HG03280 (cell line): ENCODE measurements around the gene KYAT1.
"Not testable (repeated sequence)": the region's sequence is repeated elsewhere in the genome, so short reads cannot be mapped to it uniquely, and the experiment has no call there.

Experiments used
- ATAC-seq: cut with Tn5 transposase; IDR thresholded peaks from one replicate; pipeline ENCODE4 v1.9.1; 2021; ENCODE audit warnings: mild to moderate bottlenecking, moderate library complexity; ENCODE audit not compliant: unreplicated experiment

KYAT1 gene

GRCh38 chr9:128886211-128886891 lies 4.6 kb upstream of the KYAT1 start:
- ATAC-seq: no peak

DNA sequence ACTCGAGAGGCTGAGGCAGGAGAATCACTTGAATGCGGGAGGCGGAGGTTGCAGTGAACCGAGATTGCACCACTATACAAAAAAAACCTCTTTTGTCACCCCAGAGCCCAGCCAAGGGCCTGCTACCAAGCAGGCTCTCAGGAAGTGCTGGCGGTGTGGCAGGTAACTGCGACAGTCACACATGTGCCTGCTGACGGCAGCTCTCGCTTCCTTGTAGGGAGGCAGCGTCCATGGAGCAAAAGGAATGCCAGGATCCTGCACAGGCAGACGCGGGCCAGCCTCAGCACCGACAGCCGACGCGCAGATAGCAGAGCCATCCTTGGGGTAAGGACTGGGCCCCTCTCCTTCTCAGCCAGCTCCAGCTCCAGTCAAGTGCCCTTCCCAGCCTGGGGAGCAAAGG lies 4.0 kb upstream of the KYAT1 start:
- ATAC-seq: no peak

DNA sequence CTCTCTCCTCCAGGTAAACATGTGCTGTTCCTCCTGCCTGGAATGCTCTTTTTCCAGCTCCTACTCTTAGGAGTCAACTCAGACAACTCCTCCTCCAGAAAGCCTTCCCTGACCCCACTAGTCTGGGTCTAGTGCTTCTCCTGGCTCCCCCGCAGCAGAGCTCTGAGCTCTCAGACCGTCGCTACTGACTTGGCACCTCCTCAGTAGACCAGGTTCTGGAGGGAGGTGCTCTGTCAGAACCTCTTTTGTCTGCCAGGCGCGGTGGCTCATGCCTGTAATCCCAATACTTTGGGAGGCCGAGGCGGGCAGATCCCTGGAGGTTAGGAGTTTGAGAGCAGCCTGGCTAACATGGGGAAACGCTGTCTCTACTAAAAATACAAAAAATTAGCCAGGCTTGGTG lies 3.6 kb upstream of the KYAT1 start:
- no peak for ATAC-seq

- no peak for ATAC-seq
These were observed 2.4 kb upstream of the KYAT1 start for GRCh38 chr9:128884164-128884563.

DNA sequence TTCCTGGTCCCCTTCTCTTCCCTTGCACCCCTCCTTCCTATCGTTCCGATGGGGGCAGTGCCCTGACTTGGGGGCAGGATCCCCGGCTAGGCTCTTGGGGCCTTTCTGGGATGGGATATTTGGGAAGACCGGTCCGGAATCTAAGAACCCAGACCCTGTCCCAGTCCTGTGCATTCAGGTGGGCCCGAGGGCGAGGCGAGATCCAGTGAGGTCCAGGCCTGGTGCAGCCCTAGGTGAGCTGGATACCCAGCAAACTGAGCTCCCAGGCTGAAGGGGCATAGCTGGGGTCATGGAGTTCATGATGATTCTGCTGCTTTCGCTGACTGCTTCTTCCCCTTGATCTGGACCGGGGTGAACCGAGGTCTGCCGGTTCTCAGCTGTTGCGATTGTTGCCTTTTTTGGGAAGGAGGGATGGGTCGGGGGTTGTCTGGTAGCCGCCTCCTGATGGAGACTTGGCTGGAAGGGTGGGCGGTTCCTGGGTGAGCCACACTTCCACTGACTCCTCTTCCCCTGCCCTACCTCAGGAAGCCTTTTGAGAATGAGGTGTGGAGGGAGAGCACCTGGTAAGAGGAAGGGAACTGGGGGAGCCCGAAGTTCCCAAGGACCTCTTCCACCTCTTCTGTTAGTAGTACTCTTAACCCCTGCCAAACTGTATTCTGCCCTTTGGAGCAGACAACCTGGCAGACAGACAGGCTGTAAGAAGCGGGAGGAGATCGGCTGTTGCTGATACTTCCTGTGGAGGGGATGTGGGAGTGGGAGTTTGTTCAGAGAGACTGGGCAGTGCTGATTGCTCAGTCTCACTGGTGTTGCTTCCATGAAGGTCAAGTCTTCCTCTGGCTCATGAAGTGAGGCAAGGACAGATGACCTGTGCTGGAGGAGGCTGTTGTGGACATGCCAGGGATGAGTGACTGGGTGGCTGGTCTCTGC lies 1.2 kb upstream of the KYAT1 start:
- no peak for ATAC-seq

GRCh38 chr9:128877852-128878251 lies 3.9 kb downstream of the KYAT1 start:
- ATAC-seq: no peak

GRCh38 chr9:128870941-128871265 lies 10.8 kb downstream of the KYAT1 start:
- ATAC-seq: not testable (repeated sequence)

- ATAC-seq: no peak
These were observed 11.4 kb downstream of the KYAT1 start for GRCh38 chr9:128870128-128870940.

- ATAC-seq: no peak
These were observed 18.1 kb downstream of the KYAT1 start for GRCh38 chr9:128863647-128864046.

DNA sequence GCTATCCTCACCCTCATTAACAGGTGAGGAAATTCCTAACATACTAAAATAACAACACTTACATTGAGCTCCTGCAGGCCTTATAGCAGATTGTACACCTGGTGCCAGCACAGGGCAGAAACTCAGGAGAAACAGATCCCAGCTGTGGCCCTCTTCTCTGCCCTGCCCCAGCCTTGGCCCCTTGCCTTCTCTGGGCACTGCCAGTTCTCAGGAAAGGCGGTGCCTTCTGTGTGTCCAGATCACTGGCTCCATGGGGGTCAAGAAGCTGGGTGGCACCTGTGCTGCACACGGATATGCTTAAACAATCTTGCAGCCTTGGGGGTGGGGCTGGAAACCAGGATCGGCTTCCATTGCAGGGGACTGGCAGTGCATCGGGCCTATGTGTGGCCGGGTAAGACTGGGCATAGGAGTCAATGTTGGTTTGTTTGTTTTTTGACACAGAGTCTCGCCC lies 19.3 kb downstream of the KYAT1 start:
- ATAC-seq: no peak

DNA sequence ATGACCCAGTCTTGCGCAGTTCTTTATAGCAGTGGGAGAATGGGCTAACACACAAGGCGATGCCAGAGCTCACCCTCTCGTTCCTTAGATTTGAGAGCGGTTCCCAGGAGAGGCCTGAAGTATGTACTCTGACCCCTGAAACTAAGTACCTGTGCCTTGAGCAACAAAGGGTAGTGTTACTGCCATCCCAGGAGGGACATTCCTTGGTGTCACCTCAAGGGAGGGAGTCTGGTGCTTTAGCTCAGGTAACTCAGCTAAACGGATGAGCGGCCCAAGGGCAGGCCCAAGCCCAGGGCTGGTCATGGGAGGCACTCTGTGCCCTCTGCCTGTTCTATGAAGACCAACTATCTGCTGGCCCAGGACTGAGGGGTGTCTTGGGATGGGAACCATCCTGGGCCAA lies 20.2 kb downstream of the KYAT1 start:
- ATAC-seq: no peak

GRCh38 chr9:128860937-128861336 lies 20.8 kb downstream of the KYAT1 start:
- ATAC-seq: no peak

DNA sequence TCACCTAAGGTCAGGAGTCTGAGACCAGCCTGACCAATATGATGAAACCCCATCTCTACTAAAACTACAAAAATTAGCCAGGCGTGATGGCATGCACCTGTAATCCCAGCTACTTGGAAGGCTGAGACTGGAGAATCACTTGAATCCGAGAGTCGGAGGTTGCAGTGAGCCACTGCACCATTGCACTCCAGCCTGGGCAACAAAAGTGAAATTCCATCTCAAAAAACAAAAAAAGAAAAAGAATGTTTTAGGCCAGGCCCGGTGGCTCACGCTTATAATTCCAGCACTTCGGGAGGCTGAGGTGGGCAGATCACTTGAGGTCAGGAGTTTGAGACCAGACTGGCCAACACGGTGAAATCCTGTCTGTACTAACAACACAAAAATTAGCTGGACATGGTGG lies 23.3 kb downstream of the KYAT1 start:
- ATAC-seq: not testable (repeated sequence)

GRCh38 chr9:128854454-128854853 lies 27.3 kb downstream of the KYAT1 start:
- not testable (repeated sequence) for ATAC-seq

DNA sequence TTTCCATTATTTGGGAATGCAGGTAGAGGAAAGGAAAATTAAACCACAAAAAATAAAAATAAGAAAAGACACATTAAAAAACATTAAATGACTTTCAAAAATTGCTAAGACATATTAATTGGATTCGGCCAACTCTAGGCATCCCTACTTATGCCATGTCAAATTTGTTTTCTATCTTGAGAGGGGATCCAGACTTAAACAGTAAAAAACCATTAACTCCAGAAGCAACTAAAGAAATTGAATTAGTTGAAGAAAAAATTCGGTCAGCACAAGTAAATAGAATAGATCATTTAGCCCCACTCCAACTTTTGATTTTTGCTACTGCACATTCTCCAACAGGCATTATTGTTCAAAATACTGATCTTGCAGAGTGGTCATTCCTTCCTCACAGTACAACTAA lies 29.1 kb downstream of the KYAT1 start:
- not testable (repeated sequence) for ATAC-seq

DNA sequence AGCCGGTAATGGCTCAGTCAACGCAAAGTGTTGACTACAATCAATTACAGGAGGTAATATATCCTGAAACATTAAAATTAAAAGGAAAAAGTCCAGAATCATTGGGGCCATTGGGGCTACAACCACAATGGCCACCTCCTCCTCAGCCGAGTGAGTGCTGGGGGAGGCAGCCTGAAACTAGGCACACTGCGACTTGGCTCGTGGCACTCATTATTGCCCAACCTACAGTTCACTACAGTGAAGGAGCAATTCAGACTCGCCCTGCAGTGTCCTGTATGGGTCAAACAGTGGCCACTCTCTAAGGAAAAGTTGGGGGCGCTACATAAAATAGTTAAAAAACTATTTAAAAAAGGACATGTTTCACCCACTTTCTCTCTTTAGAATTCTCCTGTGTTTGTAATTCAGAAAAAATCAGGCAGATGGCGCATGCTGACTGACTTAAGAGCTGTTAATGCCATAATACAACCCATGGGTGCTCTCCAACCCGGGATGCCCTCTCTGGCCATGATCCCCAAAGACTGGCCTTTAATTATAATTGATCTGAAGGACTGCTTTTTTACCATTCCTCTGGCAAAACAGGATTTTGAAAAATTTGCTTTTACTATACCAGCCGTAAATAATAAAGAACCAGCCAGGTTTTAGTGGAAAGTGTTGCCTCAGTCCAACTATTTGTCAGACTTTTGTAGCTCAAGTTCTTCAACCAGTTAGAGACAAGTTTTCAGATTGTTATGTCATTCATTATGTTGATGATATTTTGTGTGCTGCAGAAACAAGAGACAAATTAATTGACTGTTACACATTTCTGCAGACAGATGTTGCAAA lies 29.8 kb downstream of the KYAT1 start:
- not testable (repeated sequence) for ATAC-seq

DNA sequence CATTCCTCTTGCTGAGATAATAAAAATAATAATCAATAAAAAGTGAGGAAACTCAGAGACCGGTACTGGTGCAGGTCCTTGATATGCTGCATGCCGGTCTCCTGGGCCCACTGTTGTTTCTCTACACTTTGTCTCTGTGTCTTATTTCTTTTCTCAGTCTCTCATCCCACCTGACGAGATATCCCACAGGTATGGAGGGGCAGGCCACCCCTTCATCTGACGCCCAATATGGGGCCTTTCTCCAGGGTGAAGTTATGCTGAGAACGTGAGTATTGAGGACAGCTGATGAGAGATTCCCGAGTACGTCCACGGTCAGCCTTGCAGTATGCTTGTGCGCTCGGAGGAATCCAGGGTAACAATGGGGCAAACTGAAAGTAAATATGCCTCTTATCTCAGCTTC lies 30.7 kb downstream of the KYAT1 start:
- ATAC-seq: not testable (repeated sequence)

- no peak for ATAC-seq
These were observed 33.9 kb downstream of the KYAT1 start for GRCh38 chr9:128847803-128848202.

GRCh38 chr9:128846680-128847030 lies 35.1 kb downstream of the KYAT1 start:
- ATAC-seq: no peak

- no peak for ATAC-seq
These were observed 36.4 kb downstream of the KYAT1 start for GRCh38 chr9:128845186-128845931.
